ENCODE results near the gene ISG20L2.

ISG20L2 gene

GRCh38 chr1:156692925-156693847, 35.4 kb downstream of the ISG20L2 start:
- no peak overlapping the region for H3K4me3 ChIP-seq (replicated peaks in 1 of 2; ENCODE audit: low read depth in 2 of 2, low read length in 2 of 2)
- TF ChIP-seq CTCF (IDR thresholded peaks at IDR 0.05; ENCODE audit: low read depth, low read length): no peak
- no peak for DNase-seq (ENCODE audit: low read depth in 2 of 2)

DNA sequence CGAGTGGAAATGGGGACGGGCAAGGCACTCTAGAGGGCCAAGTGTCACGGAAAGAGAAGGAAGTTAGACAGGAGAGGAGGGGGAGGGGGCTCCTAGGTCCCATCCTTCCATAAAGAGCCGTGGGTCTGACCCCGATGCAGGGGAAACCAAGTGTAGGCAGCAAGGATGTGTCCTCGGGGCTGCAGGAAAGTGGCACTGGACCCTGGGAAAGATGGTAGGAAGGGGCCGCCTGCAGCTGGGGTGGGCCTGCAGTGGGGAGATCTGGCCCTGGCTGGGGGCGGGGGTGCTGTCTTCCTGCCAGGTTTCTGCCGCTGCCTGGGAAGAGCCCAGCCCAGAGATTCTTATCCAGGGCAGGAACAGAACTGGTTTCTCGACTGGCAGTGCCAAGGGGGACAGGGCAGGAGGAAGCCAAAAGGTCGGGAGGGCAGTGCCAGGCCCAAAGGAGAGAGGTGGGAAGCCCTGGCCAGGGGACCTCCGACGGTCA, 36.1 kb downstream of the ISG20L2 start:
- DNase-seq (ENCODE audit: low read depth in 2 of 2): no peak
- TF ChIP-seq CTCF (IDR thresholded peaks at IDR 0.05; ENCODE audit: low read depth, low read length): no peak
- H3K4me3 ChIP-seq (replicated peaks in 1 of 2; ENCODE audit: low read depth in 2 of 2, low read length in 2 of 2): no peak overlapping the region

- H3K4me3 ChIP-seq (replicated peaks in 1 of 2; ENCODE audit: low read depth in 2 of 2, low read length in 2 of 2): no peak overlapping the region
- DNase-seq (ENCODE audit: low read depth in 2 of 2): no peak
- no peak for TF ChIP-seq CTCF (IDR thresholded peaks at IDR 0.05; ENCODE audit: low read depth, low read length)
These were observed 36.7 kb downstream of the ISG20L2 start for GRCh38 chr1:156691665-156692440.

DNA sequence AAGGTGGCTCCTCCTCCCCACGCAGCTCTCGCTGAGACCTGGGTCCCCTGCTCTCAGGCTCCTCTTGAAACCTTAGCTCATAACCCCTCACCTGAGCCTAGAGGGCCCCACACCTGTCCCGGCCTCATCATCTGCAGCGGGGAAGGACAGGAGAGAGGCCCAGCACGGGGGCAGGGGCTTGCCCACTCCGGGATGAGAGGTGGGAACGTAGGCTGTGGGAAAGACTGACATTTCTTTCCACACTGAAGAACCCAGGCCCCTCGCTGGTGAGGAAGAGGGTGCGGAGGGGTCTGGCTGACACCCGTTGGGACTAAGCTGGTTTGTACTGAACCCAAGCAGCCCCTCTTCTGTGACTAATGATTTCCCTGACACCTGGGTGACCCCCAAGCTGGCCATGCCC, 37.4 kb downstream of the ISG20L2 start:
- no peak for DNase-seq (ENCODE audit: low read depth in 2 of 2)
- TF ChIP-seq CTCF (IDR thresholded peaks at IDR 0.05; ENCODE audit: low read depth, low read length): no peak
- H3K4me3 ChIP-seq (replicated peaks in 1 of 2; ENCODE audit: low read depth in 2 of 2, low read length in 2 of 2): no peak overlapping the region

- no peak overlapping the region for H3K4me3 ChIP-seq (replicated peaks in 1 of 2; ENCODE audit: low read depth in 2 of 2, low read length in 2 of 2)
- DNase-seq (ENCODE audit: low read depth in 2 of 2): no peak
- no peak for TF ChIP-seq CTCF (IDR thresholded peaks at IDR 0.05; ENCODE audit: low read depth, low read length)
These were observed 37.9 kb downstream of the ISG20L2 start for GRCh38 chr1:156690675-156691036.

GRCh38 chr1:156689953-156690674, 38.5 kb downstream of the ISG20L2 start:
- peak in 1 of 2 donors; percentile 53 for DNase-seq (ENCODE audit: low read depth in 2 of 2)
- TF ChIP-seq CTCF (IDR thresholded peaks at IDR 0.05; ENCODE audit: low read depth, low read length): no peak
- H3K4me3 ChIP-seq (replicated peaks in 1 of 2; ENCODE audit: low read depth in 2 of 2, low read length in 2 of 2): peak overlapping the region in 1 of 2 donors; percentile 21

All from cardiac fibroblast (primary cell).